ENCODE results near the gene CXCL11. TPM values are rescaled to one million over a fixed set of nuclear protein-coding genes. Genes with fewer than 3 reads are reported as not detected.
A peak's percentile ranks its signal among the peaks of the same experiment; 100 is the strongest.

The CXCL11 gene
- total and polyA plus RNA-seq, 10 of the 15 experiments (the other 5 are each of a cell fraction or from before 2014, with no cell fraction given), result 0.04 TPM; not detected in 9

DNA sequence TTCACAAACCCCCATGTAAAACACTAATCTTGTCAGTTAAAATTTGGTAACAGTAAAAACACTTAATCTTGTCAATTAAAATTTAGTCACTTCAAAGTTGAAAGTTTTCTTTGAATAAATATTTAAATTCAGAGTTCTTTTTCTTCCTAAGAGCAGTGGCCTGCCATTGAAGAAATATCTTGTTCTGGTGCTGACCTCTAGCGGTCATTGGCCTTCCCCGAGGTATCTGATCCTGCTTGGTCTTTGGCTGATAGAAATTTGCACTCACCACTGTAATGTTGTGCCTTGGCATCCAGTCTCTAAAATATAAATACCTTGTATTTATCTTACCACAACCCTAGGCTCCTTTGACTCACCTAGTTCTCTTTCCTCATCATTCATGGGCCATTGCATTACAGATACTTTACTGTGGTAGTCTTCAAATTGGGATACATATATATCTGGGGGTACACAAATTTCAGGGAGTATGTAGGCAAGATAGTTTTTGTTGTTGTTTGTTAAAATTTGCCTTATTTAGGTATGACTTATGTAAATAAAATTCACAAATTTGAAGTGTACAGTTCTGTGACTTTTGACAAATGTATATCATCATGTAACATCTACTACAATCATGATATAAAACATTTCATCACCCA lies 31.9 kb upstream of the CXCL11 start (continued):
- TF ChIP-seq, protein P1, sequence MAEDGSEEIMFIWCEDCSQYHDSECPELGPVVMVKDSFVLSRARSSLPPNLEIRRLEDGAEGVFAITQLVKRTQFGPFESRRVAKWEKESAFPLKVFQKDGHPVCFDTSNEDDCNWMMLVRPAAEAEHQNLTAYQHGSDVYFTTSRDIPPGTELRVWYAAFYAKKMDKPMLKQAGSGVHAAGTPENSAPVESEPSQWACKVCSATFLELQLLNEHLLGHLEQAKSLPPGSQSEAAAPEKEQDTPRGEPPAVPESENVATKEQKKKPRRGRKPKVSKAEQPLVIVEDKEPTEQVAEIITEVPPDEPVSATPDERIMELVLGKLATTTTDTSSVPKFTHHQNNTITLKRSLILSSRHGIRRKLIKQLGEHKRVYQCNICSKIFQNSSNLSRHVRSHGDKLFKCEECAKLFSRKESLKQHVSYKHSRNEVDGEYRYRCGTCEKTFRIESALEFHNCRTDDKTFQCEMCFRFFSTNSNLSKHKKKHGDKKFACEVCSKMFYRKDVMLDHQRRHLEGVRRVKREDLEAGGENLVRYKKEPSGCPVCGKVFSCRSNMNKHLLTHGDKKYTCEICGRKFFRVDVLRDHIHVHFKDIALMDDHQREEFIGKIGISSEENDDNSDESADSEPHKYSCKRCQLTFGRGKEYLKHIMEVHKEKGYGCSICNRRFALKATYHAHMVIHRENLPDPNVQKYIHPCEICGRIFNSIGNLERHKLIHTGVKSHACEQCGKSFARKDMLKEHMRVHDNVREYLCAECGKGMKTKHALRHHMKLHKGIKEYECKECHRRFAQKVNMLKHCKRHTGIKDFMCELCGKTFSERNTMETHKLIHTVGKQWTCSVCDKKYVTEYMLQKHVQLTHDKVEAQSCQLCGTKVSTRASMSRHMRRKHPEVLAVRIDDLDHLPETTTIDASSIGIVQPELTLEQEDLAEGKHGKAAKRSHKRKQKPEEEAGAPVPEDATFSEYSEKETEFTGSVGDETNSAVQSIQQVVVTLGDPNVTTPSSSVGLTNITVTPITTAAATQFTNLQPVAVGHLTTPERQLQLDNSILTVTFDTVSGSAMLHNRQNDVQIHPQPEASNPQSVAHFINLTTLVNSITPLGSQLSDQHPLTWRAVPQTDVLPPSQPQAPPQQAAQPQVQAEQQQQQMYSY (CRISPR knock-in tag; IDR thresholded peaks at IDR 0.05), result no peak
- peak; percentile 95 for TF ChIP-seq RAD21 (IDR thresholded peaks at IDR 0.05; ENCODE audit: insufficient read depth, low read depth, low read length)

DNA sequence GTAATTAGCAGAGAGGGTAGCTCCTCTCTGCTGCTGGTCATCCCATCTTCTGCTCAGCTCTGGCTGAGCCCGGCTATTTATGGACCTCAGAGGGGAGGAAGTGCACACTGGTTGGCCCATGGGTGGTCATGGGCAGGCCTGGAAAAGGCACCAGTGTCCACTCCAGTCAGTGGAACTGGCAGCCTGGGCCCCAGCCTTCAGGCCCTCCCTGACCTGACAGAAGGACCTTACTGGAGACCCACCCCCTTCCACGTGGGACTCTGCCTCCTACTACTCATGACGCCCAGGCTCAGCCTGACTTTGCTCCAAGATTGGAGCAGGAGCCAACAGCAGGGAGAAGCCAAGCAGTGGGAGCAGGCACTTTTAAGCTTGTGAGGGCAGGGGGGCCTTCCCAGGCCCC lies 30.7 kb upstream of the CXCL11 start:
- CTCF ChIA-PET, result interaction anchor here (0.6 to 3.6 kb wide), 10 partner anchors 9 to 171 kb away, joined by 3 to 74 read pairs (median 4); no protein-coding TSS in a partner anchor

More for the DNA sequence above, 30.7 kb upstream of the CXCL11 start:
- TF ChIP-seq RELA (IDR thresholded peaks at IDR 0.05; ENCODE audit: borderline replicate concordance, partially characterized antibody) (no peak), PAX8 (IDR thresholded peaks at IDR 0.05) (no peak), YBX1 (IDR thresholded peaks at IDR 0.05) (no peak), CHD2 (IDR thresholded peaks at IDR 0.05; ENCODE audit: borderline replicate concordance, low read depth, low read length) (no peak), MAX (IDR thresholded peaks at IDR 0.05; ENCODE audit: low read depth, low read length) (no peak), BHLHE40 (IDR thresholded peaks at IDR 0.05; ENCODE audit: borderline replicate concordance in 1 of 2, low read depth in 2 of 2, low read length in 1 of 2) (no peak), ATF7 (IDR thresholded peaks at IDR 0.05; ENCODE audit: low read depth) (no peak), TARDBP (IDR thresholded peaks at IDR 0.05; ENCODE audit: borderline replicate concordance) (no peak), EGR1 (IDR thresholded peaks at IDR 0.05; ENCODE audit: borderline replicate concordance in 1 of 2, low read depth in 2 of 2, low read length in 2 of 2) (no peak), ZNF207 (IDR thresholded peaks at IDR 0.05; ENCODE audit: borderline replicate concordance) (no peak)
- ChIA-PET POLR2A (interaction anchor here (0.6 kb wide), 1 partner anchor 1687 kb away, joined by 3 read pairs; no protein-coding TSS in a partner anchor), SMC1A (ENCODE audit: uncharacterized antibody, unreplicated experiment) (interaction anchor here (0.7 to 2.2 kb wide), 10 partner anchors 8 to 151 kb away, joined by 3 to 31 read pairs (median 5); no protein-coding TSS in a partner anchor), RAD21 (ENCODE audit: unreplicated experiment) (interaction anchor here (1.2 to 2.0 kb wide), 3 partner anchors 70 to 151 kb away, joined by 6 to 28 read pairs (median 8); no protein-coding TSS in a partner anchor)
- DNase-seq (ENCODE audit: low read depth, low spot score), result no peak
- no peaks in the 10 kb centered on the region for H4K20me1 ChIP-seq (ENCODE audit: control insufficient read depth, insufficient read depth)
- intact Hi-C loops (cut with micrococcal nuclease; ENCODE audit: unreplicated experiment) (loop anchor here (2.0 to 5.0 kb wide), 2 partner anchors 150 to 174 kb away; no protein-coding TSS in a partner anchor), in situ Hi-C loops (cut with MboI) (loop anchor here (5.0 kb wide), 2 partner anchors 69 to 149 kb away; no protein-coding TSS in a partner anchor)
- no peak overlapping the region for H2AFZ ChIP-seq (ENCODE audit: control insufficient read depth, low read depth, low read length)
- no peak for ATAC-seq
- H3K9me3 ChIP-seq (replicated peaks; ENCODE audit: control insufficient read depth, insufficient read depth, low read length), result no peaks in the 10 kb centered on the region
- 0 out of 2 replicates have a peak, but pooled peaks cover 2% of the 10 kb centered on the region for H3K4me1 ChIP-seq (ENCODE audit: control insufficient read depth, insufficient read depth, low read length)
- no peaks in the 10 kb centered on the region for H3K79me2 ChIP-seq (ENCODE audit: control insufficient read depth, insufficient read depth, low read length)
- BruUV-seq (replicated peaks), result no TSS peak
- no peak for FAIRE-seq
- no peak overlapping the region for H3K27ac ChIP-seq (ENCODE audit: control insufficient read depth, insufficient read depth)
- H3K9ac ChIP-seq (ENCODE audit: control insufficient read depth, insufficient read depth, low read length), result no peak overlapping the region
- H3K4me3 ChIP-seq, result no peak overlapping the region
- no peaks in the 10 kb centered on the region for H3K36me3 ChIP-seq (ENCODE audit: control insufficient read depth in 2 of 2, insufficient read depth in 2 of 2, low read length in 1 of 2)
- H3K4me2 ChIP-seq (ENCODE audit: control insufficient read depth, insufficient read depth), result no peak overlapping the region
- 14% methylated on average over 3 of the region's 3 CpGs for WGBS (ENCODE audit: insufficient coverage, insufficient replicate concordance, low lambda C conversion rate, missing lambda C conversion rate)
- peaks cover 0 to 6% of the 10 kb centered on the region in 2 experiments; a peak in 3 of 4 replicates for H3K27me3 ChIP-seq (replicated peaks in 1 of 2; ENCODE audit: control insufficient read depth in 2 of 2, insufficient read depth in 2 of 2, low read length in 1 of 2)
